IPS-18c (cell line): ENCODE results near the gene SAMD3.
"Not testable (repeated sequence)": the region's sequence is repeated elsewhere in the genome, so short reads cannot be mapped to it uniquely, and the experiment has no call there.

ENCODE experiments used
- H3K4me3 ChIP-seq: 2 replicates; pipeline ENCODE4 v1.7.0; 2013; ENCODE audit warnings: low read depth, mild to moderate bottlenecking, low read length, moderate library complexity; ENCODE audit not compliant: insufficient read depth
- H3K9me3 ChIP-seq: one replicate; pipeline ENCODE4 v1.6.1; 2013; ENCODE audit warnings: mild to moderate bottlenecking, low read length, moderate library complexity; ENCODE audit not compliant: control insufficient read depth, insufficient read depth

The SAMD3 gene, protein sequence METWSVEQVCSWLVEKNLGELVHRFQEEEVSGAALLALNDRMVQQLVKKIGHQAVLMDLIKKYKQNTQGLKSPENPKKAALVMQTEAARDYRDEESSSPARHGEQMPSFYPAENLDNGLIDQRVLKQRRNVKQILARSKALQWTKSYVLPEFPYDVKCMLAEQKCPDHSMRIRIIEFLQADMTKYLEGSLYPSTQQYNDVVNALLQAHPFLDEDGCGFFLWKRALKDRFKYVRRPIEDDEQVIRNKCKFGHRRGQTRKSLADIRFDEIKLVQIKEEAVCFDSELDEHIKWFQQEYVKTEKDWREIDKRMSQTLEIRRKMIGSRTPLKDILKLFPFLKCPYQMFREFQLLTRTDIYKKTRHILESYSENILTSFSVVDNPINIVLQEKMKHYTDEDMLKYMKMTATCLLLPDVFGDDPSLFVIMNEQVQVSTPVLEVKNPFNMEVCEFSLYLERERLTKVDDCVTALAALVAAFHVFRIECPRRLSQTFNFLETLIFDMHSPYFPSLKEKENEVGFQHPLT

DNA sequence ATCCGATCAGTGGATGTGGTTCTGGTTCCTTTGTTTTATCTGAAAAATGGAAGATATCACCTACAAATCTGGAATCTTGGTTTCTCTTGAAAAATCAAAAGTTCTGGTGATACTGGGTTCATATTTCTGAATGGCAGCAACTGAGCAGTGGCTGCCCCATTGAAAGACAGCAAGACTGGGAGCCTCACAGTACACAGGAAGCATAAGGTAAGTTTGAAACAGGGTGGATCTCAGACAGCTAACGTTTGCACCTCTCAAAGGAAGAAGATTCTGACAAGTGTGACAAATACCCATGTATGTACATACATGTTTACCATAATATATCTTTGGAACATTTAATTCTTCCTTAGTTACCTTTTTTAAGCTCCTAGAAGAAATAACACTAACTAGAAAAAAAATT, at the start of gene SAMD3:
Gene SAMD3, minus strand, starts transcription at position 177 of the 400 bp plus-strand sequence. CDS start 7,678 bp downstream, outside the sequence.
- H3K9me3 ChIP-seq = no peaks in the 10 kb centered on the region
- H3K4me3 ChIP-seq = no peak within 1 kb of the TSS

GRCh38 chr6:130269969-130270635, 47.4 kb upstream of the SAMD3 start:
- H3K9me3 ChIP-seq = peaks cover 10% of the 10 kb centered on the region
- no peak overlapping the region for H3K4me3 ChIP-seq

DNA sequence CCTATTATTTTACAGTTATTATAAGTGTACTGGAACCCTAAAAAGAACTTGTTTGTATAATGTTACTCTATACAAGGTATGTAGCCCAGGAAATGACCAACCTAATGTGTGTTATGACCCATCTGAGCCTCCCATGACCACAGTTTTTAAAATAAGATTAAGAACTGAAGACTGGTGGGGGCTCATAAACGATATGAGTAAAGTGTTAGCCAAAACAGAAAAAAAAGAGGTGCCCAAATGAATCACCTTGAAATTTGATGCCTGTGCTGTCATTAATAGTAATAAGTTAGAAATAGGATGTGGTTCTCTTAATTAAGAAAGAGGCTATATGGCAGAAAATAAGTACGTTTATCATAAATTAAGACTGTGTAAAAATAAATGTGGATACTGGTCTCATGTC, 42.8 kb upstream of the SAMD3 start:
- not testable (repeated sequence) for H3K9me3 ChIP-seq, H3K4me3 ChIP-seq

- H3K4me3 ChIP-seq = no peak overlapping the region
- peaks cover 2% of the 10 kb centered on the region for H3K9me3 ChIP-seq
Measured at GRCh38 chr6:130262008-130262407, 39.3 kb upstream of the SAMD3 start.

GRCh38 chr6:130261558-130261957, 38.8 kb upstream of the SAMD3 start:
- H3K9me3 ChIP-seq, H3K4me3 ChIP-seq: not testable (repeated sequence)

DNA sequence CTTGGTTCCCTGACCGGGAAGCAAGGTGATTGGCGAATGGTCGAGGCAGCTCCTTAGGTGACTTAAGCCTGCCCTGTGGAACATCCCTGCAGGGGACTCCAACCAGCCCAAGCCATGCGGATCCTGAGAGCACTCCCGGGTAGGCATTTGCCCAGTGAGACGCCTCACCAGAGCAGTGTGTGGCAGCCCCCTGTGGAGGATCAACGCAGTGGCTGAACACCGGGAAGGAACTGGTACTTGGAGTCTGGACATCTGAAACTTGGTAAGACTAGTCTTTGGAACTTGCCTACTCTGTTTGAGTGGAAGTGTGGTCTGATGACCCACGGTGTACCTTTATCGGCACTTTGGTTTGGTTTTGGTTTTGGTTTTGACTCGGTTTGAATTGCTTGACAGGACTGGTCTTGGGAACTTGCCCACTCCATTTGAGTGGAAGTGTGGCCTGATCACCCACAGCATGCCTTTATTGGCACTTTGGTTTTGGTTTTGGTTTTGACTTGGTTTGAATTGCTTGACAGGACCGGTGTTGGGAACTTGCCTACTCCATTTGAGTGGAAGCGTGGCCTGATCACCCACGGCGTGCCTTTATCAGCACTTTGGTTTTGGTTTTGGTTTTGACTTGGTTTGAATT, 38.0 kb upstream of the SAMD3 start:
- H3K9me3 ChIP-seq, H3K4me3 ChIP-seq: not testable (repeated sequence)

- not testable (repeated sequence) for H3K4me3 ChIP-seq, H3K9me3 ChIP-seq
Measured at GRCh38 chr6:130260050-130260462, 37.3 kb upstream of the SAMD3 start.

- H3K4me3 ChIP-seq = no peak overlapping the region
Measured at GRCh38 chr6:130259557-130259956, 36.8 kb upstream of the SAMD3 start.

GRCh38 chr6:130259140-130259539, 36.4 kb upstream of the SAMD3 start:
- peaks cover 2% of the 10 kb centered on the region for H3K9me3 ChIP-seq
- H3K4me3 ChIP-seq = no peak overlapping the region

More at GRCh38 chr6:130259557-130259956, 36.8 kb upstream of the SAMD3 start:
- H3K9me3 ChIP-seq = peaks cover 2% of the 10 kb centered on the region

- no peak overlapping the region for H3K4me3 ChIP-seq
- no peaks in the 10 kb centered on the region for H3K9me3 ChIP-seq
Measured at GRCh38 chr6:130252527-130253237, 29.9 kb upstream of the SAMD3 start.

DNA sequence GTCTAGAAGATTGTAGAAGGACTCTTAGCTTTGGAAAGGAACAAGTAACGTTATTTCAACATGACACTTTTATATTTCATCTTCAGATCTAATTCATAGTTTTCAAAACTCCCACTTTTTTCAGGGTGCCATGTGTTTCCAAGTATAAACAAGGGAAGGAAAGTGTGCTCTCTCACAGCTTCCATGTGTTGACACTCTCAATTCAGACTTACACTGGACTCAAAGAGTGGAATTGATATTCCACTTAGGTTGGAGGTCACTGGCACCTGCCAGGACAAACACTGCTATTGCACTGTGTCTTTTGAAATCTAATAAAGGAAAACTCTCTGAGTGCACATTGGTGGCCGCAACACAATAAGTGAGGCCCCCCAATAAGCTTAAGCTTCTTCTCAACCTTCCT, 22.5 kb upstream of the SAMD3 start:
- no peaks in the 10 kb centered on the region for H3K9me3 ChIP-seq
- H3K4me3 ChIP-seq = no peak overlapping the region

DNA sequence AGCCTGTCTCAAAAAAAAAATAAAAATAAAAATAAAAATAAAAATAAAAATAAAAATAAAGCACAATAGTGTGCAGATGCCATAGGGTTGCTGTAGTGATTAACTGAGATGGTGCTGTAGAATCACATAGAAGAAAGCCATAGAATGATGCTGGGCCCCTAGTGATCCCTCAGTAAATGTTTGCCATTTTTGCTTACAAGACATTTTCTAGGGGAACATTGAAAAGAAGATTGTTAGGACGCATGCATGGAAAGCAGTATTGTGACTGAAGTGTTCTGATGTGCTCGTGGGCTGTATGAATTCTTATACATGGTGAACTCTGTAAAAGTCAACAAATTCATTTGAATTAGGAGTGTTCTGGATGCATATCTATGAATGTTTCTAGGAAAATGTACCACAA, 22.0 kb upstream of the SAMD3 start:
- Histone ChIP-seq H3K4me3 (no peak overlapping the region), H3K9me3 (no peaks in the 10 kb centered on the region)

DNA sequence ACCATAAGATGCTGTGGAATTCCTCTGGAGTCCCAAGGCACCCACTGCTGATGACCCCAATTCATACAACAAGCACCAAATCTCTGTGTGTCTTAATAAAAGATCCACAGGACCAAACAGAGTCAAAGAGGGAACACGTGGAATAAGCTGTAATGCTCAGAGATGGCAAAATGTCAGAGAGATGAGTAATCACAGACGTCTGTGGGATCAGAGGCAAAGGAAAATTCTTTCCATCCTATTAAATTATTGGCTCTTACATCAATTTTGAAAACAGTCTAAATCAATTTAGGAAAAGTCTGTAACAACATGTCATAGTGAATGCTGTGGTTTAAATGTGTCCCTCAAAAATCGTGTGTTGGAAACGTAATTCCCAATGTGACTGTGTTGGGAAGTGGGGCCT, 17.5 kb upstream of the SAMD3 start:
- H3K4me3 ChIP-seq = no peak overlapping the region
- no peaks in the 10 kb centered on the region for H3K9me3 ChIP-seq

GRCh38 chr6:130239755-130240154, 17.0 kb upstream of the SAMD3 start:
- Histone ChIP-seq H3K9me3 (no peaks in the 10 kb centered on the region), H3K4me3 (no peak overlapping the region)

DNA sequence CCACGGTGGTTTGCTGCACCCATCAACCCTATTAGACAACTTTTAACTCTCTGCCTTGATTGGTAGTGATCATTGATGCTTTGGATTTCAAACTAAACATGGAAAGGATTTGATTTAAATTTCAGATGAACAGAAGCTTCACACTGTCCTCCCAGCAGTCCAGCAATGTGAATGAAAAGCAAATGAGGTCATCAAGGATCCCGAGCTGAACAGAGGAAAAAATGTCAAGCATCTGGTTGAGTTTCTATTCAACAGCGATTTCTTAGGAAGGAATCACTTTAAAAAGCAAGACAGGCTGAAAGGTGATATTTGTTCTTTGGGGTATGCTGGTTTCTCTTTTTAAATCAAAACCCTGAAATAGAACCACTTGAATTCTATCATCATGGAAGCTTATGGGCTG, 10.6 kb upstream of the SAMD3 start:
- Histone ChIP-seq H3K4me3 (no peak overlapping the region), H3K9me3 (no peaks in the 10 kb centered on the region)

DNA sequence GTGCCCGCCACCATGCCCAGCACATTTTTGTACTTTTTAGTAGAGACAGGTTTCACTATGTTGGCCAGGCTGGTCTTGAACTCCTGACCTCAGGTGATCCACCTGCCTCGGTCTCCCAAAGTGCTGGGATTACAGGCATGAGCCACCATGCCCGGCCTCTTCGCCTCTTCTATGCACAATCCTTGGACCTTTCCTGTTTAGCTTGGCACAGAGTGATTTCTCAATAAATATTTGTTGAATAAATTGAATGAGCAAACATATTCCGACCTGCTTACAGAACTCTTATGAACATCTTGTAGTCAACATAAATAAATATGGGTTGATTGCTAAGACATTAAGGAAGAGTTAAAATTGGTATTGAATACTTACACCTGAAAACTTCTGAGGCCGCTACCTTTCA, 7.8 kb upstream of the SAMD3 start:
- H3K9me3 ChIP-seq, H3K4me3 ChIP-seq: not testable (repeated sequence)

- Histone ChIP-seq H3K9me3 (no peaks in the 10 kb centered on the region), H3K4me3 (no peak overlapping the region; the same call in 1 of the 2 replicates)
Measured at GRCh38 chr6:130229645-130230044, 6.9 kb upstream of the SAMD3 start.
